ENCODE measurements around the gene CMTM7. TPM values are rescaled to one million over a fixed set of nuclear protein-coding genes. Genes with fewer than 3 reads are reported as not detected.

Gene CMTM7
- total RNA-seq, 1 experiment from 2014 or later = 62.6 TPM

DNA sequence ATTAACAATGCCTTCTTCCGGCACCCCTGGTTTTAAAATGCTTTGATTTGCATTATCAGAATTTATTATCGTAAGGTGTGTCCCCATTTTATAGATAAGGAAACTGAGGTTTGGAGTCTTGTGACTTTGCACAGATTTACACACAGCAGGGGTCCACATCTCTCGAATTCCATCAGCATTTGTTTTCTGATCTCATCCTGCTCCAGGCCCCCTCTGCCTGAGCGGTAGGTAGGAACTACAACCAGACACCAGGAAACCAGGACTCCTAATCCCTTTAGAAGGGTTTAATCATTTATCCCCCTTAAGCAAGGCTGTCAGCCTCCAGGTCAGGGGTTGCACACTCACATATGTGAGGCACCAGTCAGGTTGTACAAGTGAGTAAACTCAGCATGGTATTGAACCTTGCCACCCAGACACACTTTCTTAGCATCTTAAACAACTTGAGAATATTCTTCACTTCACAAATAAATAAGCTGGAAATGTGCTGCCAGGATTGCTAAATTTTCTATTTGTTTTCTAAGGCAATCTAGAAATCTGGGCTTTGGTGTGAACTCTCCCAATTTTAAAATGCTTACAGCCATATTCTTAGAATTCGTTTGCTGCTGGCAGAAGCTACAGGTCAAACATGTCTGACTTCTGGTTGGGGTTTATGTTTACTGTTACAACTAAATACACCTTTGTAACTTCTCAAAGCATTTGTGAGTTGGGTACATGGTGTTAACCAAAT, 31.7 kb upstream of the CMTM7 start (continued):
- TF ChIP-seq REST (IDR thresholded peaks at IDR 0.05; ENCODE audit: low read depth) = no peak
- no peak for TF ChIP-seq SRF (IDR thresholded peaks at IDR 0.05; ENCODE audit: low read depth)
- no peak for TF ChIP-seq SIN3A (IDR thresholded peaks at IDR 0.05; ENCODE audit: low read depth)
- TF ChIP-seq, protein P1, sequence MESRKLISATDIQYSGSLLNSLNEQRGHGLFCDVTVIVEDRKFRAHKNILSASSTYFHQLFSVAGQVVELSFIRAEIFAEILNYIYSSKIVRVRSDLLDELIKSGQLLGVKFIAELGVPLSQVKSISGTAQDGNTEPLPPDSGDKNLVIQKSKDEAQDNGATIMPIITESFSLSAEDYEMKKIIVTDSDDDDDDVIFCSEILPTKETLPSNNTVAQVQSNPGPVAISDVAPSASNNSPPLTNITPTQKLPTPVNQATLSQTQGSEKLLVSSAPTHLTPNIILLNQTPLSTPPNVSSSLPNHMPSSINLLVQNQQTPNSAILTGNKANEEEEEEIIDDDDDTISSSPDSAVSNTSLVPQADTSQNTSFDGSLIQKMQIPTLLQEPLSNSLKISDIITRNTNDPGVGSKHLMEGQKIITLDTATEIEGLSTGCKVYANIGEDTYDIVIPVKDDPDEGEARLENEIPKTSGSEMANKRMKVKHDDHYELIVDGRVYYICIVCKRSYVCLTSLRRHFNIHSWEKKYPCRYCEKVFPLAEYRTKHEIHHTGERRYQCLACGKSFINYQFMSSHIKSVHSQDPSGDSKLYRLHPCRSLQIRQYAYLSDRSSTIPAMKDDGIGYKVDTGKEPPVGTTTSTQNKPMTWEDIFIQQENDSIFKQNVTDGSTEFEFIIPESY (IDR thresholded peaks at IDR 0.05; ENCODE audit: extremely low read depth, insufficient replicate concordance, low read length) = no peak
- TF ChIP-seq FOSL1 (IDR thresholded peaks at IDR 0.05; ENCODE audit: low read depth) = no peak
- TF ChIP-seq EGR1 (IDR thresholded peaks at IDR 0.05; ENCODE audit: low read depth) = no peak
- TF ChIP-seq SP1 (IDR thresholded peaks at IDR 0.05; ENCODE audit: low read depth) = no peak
- TF ChIP-seq ZNF274 (IDR thresholded peaks at IDR 0.05; ENCODE audit: low read depth, low read length) = no peak

DNA sequence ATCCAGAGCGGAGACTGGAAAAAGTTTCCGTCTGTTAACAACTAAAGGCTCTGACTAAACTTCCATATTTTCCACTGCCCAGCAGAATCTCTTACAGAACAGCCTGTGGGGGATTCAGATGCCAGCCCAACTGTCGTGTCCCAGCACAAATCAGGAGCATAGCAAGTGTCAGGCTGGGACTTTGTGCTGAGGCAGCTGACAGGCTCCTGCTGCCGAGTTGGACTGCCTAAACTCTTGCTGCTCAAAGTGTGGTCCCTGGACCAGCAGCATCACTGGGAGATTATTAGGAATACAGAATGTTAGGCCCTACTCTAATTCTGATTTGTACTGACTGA, 31.2 kb upstream of the CMTM7 start:
- DNase-seq (ENCODE audit: low read depth, low spot score) = no peak
- RAD21 ChIA-PET (ENCODE audit: low non-redundant PET in 1 of 2, low total read pairs in 2 of 2, uncharacterized antibody in 2 of 2, unreplicated experiment in 2 of 2) = no interaction called here
- no peak for TF ChIP-seq SIN3A (IDR thresholded peaks at IDR 0.05; ENCODE audit: low read depth)
- TF ChIP-seq RAD21 (IDR thresholded peaks at IDR 0.05; ENCODE audit: low read depth) = no peak
- TF ChIP-seq EZH2phosphoT487 (IDR thresholded peaks at IDR 0.05; ENCODE audit: borderline replicate concordance) = no peak
- TF ChIP-seq MAX (IDR thresholded peaks at IDR 0.05) = no peak
- no peak for TF ChIP-seq FOSL1 (IDR thresholded peaks at IDR 0.05; ENCODE audit: low read depth)
- TF ChIP-seq ELF1 (IDR thresholded peaks at IDR 0.05; ENCODE audit: borderline replicate concordance, low read depth) = no peak
- no peak for TF ChIP-seq JUND (IDR thresholded peaks at IDR 0.05)
- no peak for TF ChIP-seq SRF (IDR thresholded peaks at IDR 0.05; ENCODE audit: low read depth)
- no peak for TF ChIP-seq ATF3 (IDR thresholded peaks at IDR 0.05)
- no peak for TF ChIP-seq POLR2AphosphoS5 (IDR thresholded peaks at IDR 0.05; ENCODE audit: low read depth, low read length)
- no peak for TF ChIP-seq ZNF274 (IDR thresholded peaks at IDR 0.05; ENCODE audit: low read depth, low read length)
- TF ChIP-seq ZFX (IDR thresholded peaks at IDR 0.05) = no peak
- TF ChIP-seq CBX3 (IDR thresholded peaks at IDR 0.05; ENCODE audit: low read depth) = no peak
- TF ChIP-seq POLR2A (IDR thresholded peaks at IDR 0.05; ENCODE audit: borderline replicate concordance, extremely low read depth, insufficient read depth, insufficient read length) = no peak
- no peak for ATAC-seq
- CTCF ChIA-PET = no interaction called here
- H3K36me3 ChIP-seq (ENCODE audit: control insufficient read depth in 1 of 2, insufficient read depth in 2 of 2, low read length in 2 of 2) = peaks cover 0 to 10% of the 10 kb centered on the region in 2 experiments; a peak in 2 of 4 replicates
- no peak overlapping the region for H2AFZ ChIP-seq (ENCODE audit: low read depth, low read length, poor library complexity, severe bottlenecking)
- H3K4me1 ChIP-seq (ENCODE audit: control insufficient read depth in 1 of 2, insufficient read depth in 2 of 2, low read length in 2 of 2) = no peaks in the 10 kb centered on the region; a peak in 1 of 4 replicates
- no peaks in the 10 kb centered on the region for H4K20me1 ChIP-seq (ENCODE audit: insufficient read depth)
- no peaks in the 10 kb centered on the region for H3K27me3 ChIP-seq (ENCODE audit: insufficient read depth, low read length)
- no peaks in the 10 kb centered on the region; the same call in 1 of the 2 replicates for H3K9me2 ChIP-seq (ENCODE audit: insufficient read depth)
- no peaks in the 10 kb centered on the region for H3K9me3 ChIP-seq (ENCODE audit: control insufficient read depth in 1 of 2, insufficient read depth in 1 of 2, low read depth in 1 of 2, low read length in 2 of 2)
- BruUV-seq (replicated peaks) = no TSS peak
- no peak overlapping the region for H3K4me2 ChIP-seq (ENCODE audit: low read length)
- intact Hi-C loops (cut with micrococcal nuclease) = no loop called here
- no peak overlapping the region for H3K9ac ChIP-seq (ENCODE audit: low read length)
- no peak overlapping the region for H3K27ac ChIP-seq (ENCODE audit: low read depth, low read length)
- POLR2A ChIA-PET = interaction anchor here (0.6 kb wide), 1 partner anchor 30 kb away, joined by 5 read pairs; no protein-coding TSS in a partner anchor
- no peaks in the 10 kb centered on the region for H3K79me2 ChIP-seq (ENCODE audit: insufficient read depth, low read length)
- no peak overlapping the region for H3K4me3 ChIP-seq (replicated peaks in 1 of 2; ENCODE audit: low read depth in 1 of 2, low read length in 2 of 2)

All from HCT116 (cell line).